OCI-LY7 (cell line): Measurements from ENCODE around the gene IPCEF1. TPM values are rescaled to one million over a fixed set of nuclear protein-coding genes. Genes with fewer than 3 reads are reported as not detected.
A peak's percentile ranks its signal among the peaks of the same experiment; 100 is the strongest.

Experiments used
- BruUV-seq: library from RNA; stranded (reverse); fragments of 400-500 nt; replicated peaks from 2 replicates; lab custom pipeline; 2021; lab: Mats Ljungman, UMichigan
- CTCF ChIA-PET: fragments of 300-600 bp; sonication (Branson Sonifier 250); formaldehyde crosslinking; loops from one replicate; lab custom pipeline; 2022; ENCODE audit warnings: antibody characterized with exemption; ENCODE audit not compliant: unreplicated experiment; lab: Charles Lee
- POLR2A ChIA-PET: fragments of 300-600 bp; sonication (Branson Sonifier 250); formaldehyde crosslinking; loops from one replicate; lab custom pipeline; 2022; ENCODE audit warnings: antibody characterized with exemption; lab: Charles Lee
- DNase-seq: peaks from one replicate; pipeline ENCODE4 v3.0.0-alpha.2; 2015; ENCODE audit warnings: low spot score
- H2AFZ ChIP-seq: fragments of 200-600 bp; sonication (generic), shearing (Covaris generic); 2 replicates; pipeline ENCODE4 v1.6.1; 2014; ENCODE audit warnings: mild to moderate bottlenecking, antibody characterized with exemption, low read length, moderate library complexity
- H3K27ac ChIP-seq: fragments of 200-600 bp; sonication (generic); 2 replicates; pipeline ENCODE4 v1.5.1; 2014; ENCODE audit warnings: mixed run types, low read depth, mild to moderate bottlenecking, moderate library complexity, low read length, inconsistent platforms; ENCODE audit not compliant: poor library complexity, severe bottlenecking
- H3K36me3 ChIP-seq: fragments of 200-600 bp; sonication (generic); 2 replicates; pipeline ENCODE4 v1.6.1; 2014; ENCODE audit warnings: mild to moderate bottlenecking, antibody characterized with exemption, low read length, moderate library complexity, mixed read lengths; ENCODE audit not compliant: insufficient read depth
- H3K4me1 ChIP-seq: fragments of 200-600 bp; sonication (generic); 2 replicates; pipeline ENCODE4 v1.5.1; 2014; ENCODE audit warnings: mild to moderate bottlenecking, low read length; ENCODE audit not compliant: insufficient read depth, poor library complexity, severe bottlenecking
- H3K4me2 ChIP-seq: fragments of 200-600 bp; sonication (generic); 2 replicates; pipeline ENCODE4 v1.6.1; 2014; ENCODE audit warnings: mild to moderate bottlenecking, low read length
- H3K4me3 ChIP-seq: fragments of 200-600 bp; sonication (generic); 2 replicates; pipeline ENCODE4 v1.5.1; 2014; ENCODE audit warnings: mild to moderate bottlenecking, low read depth, low read length; ENCODE audit not compliant: poor library complexity, severe bottlenecking
- H3K79me2 ChIP-seq: fragments of 200-600 bp; sonication (generic); 2 replicates; pipeline ENCODE4 v1.6.1; 2016; ENCODE audit warnings: low read depth, mild to moderate bottlenecking, low read length, moderate library complexity, mixed read lengths; ENCODE audit not compliant: insufficient read depth
- H3K9me2 ChIP-seq: fragments of 200-600 bp; sonication (generic); 2 replicates; pipeline ENCODE4 v1.6.1; 2016; ENCODE audit warnings: mild to moderate bottlenecking, low read length, mixed read lengths; ENCODE audit not compliant: insufficient read depth
- H3K9me3 ChIP-seq: fragments of 200-600 bp; sonication (generic); 2 replicates; pipeline ENCODE4 v1.6.1; 2014; ENCODE audit warnings: mild to moderate bottlenecking, mixed run types, low read length, mixed read lengths
- H4K20me1 ChIP-seq: fragments of 200-600 bp; sonication (generic); 2 replicates; pipeline ENCODE4 v1.6.1; 2014; ENCODE audit warnings: mild to moderate bottlenecking, antibody characterized with exemption, low read length, moderate library complexity, mixed read lengths; ENCODE audit not compliant: insufficient read depth
- CTCF ChIP-seq: fragments of 200-600 bp; sonication (generic); conservative IDR thresholded peaks from 2 replicates; pipeline ENCODE4 v1.5.1; 2014; ENCODE audit warnings: mild to moderate bottlenecking, antibody characterized with exemption, low read length, moderate library complexity, mixed read lengths
- EZH2phosphoT487 ChIP-seq: fragments of 200-600 bp; sonication (generic); IDR thresholded peaks from 2 replicates; pipeline ENCODE4 v1.6.1; 2018; ENCODE audit warnings: low read depth, borderline replicate concordance, mild to moderate bottlenecking, mixed run types, antibody characterized with exemption, low read length, moderate library complexity, mixed read lengths
- intact Hi-C: fragments of 100-400 bp; cut with micrococcal nuclease; formaldehyde crosslinking; loops from one replicate; pipeline ENCODE4 v1.10.0; 2022; ENCODE audit not compliant: unreplicated experiment
- total RNA-seq, 2 experiments: library from RNA; depleted of rRNA in 1 of 2; stranded (reverse); fragments of >200 nt in 1 of 2; shearing (Covaris generic) in 1 of 2; gene quantifications; 2 replicates each; pipeline ENCODE4 v1.2.3, GENCODE V29; 2014 to 2022

Gene IPCEF1
- total RNA-seq, 2 experiments from 2014 or later: not detected

- ChIA-PET POLR2A (interaction anchor here (0.8 kb wide), 1 partner anchor 9 kb away, joined by 4 read pairs; no protein-coding TSS in a partner anchor), CTCF (no interaction called here)
- H3K4me2 ChIP-seq: no peak overlapping the region
- no peaks in the 10 kb centered on the region for H3K4me1 ChIP-seq
- intact Hi-C loops: no loop called here
- no peak overlapping the region for H2AFZ ChIP-seq
- no peaks in the 10 kb centered on the region for H3K36me3 ChIP-seq
- H3K79me2 ChIP-seq: no peaks in the 10 kb centered on the region
- DNase-seq: no peak
- TF ChIP-seq CTCF: no peak
- TF ChIP-seq EZH2phosphoT487: no peak
- no peak overlapping the region for H3K27ac ChIP-seq
- H4K20me1 ChIP-seq: no peaks in the 10 kb centered on the region
- no peaks in the 10 kb centered on the region for H3K9me3 ChIP-seq
- no peak overlapping the region for H3K4me3 ChIP-seq
- no peaks in the 10 kb centered on the region for H3K9me2 ChIP-seq
- BruUV-seq: no TSS peak
Measured at GRCh38 chr6:154230910-154231595, 125.5 kb downstream of the IPCEF1 start.

DNA sequence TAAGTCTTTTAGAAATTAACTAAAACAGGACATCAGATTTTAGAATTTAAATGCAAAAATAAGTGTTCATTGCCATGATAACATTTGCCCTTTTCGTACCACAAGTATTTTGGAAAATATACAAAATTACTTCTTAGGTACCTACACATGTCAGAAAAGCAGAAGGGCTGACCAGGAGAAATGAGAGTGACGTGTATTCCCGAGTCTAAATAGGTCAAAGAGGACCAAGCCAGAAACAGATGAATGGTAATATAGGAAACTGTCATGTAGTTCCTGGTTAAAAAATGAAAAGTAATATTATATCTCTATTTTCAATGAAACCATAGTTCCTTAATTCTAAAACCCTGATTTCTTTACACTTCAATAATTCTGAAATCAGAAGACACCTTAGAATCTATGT lies 126.2 kb downstream of the IPCEF1 start:
- no TSS peak for BruUV-seq
- DNase-seq: no peak
- no peaks in the 10 kb centered on the region for H3K36me3 ChIP-seq
- H3K4me1 ChIP-seq: no peaks in the 10 kb centered on the region
- no peaks in the 10 kb centered on the region for H3K9me2 ChIP-seq
- ChIA-PET CTCF (no interaction called here), POLR2A (interaction anchor here (0.8 kb wide), 1 partner anchor 8 kb away, joined by 4 read pairs; no protein-coding TSS in a partner anchor)
- TF ChIP-seq EZH2phosphoT487 (no peak), CTCF (no peak)
- H3K27ac ChIP-seq: no peak overlapping the region
- H3K79me2 ChIP-seq: no peaks in the 10 kb centered on the region
- no peaks in the 10 kb centered on the region for H4K20me1 ChIP-seq
- H3K4me3 ChIP-seq: no peak overlapping the region
- H3K9me3 ChIP-seq: no peaks in the 10 kb centered on the region
- H2AFZ ChIP-seq: no peak overlapping the region
- intact Hi-C loops: no loop called here
- H3K4me2 ChIP-seq: no peak overlapping the region

DNA sequence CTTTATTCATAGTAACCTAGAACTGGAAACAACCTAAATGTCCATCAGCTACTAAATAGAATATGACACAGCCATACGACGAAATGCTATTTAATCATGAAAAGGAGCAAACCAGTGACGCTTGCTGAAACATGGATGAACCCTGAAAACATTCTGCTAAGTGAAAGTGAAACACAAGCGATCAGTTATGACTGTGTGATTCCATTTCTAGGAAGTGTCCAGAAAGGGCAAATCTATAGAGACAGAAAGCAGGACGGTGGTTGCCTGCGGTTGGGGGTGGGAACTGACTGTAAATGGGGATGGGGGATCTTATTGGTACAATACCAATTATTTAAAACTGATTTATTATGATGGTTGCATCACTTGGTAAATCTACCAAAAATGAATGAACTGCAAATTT lies 126.8 kb downstream of the IPCEF1 start:
- intact Hi-C loops: no loop called here
- no peaks in the 10 kb centered on the region for H3K9me3 ChIP-seq
- no peaks in the 10 kb centered on the region for H4K20me1 ChIP-seq
- CTCF ChIA-PET: interaction anchor here (0.6 kb wide), 1 partner anchor 127 kb away, joined by 3 read pairs; no protein-coding TSS in a partner anchor
- BruUV-seq: no TSS peak
- H3K36me3 ChIP-seq: no peaks in the 10 kb centered on the region
- H3K4me2 ChIP-seq: peak overlapping the region; percentile 26; the same call in 1 of the 2 replicates
- POLR2A ChIA-PET: no interaction called here
- H2AFZ ChIP-seq: 0 out of 2 replicates have a peak overlapping the region, but pooled peaks have one; percentile 18
- H3K4me1 ChIP-seq: no peaks in the 10 kb centered on the region
- H3K79me2 ChIP-seq: no peaks in the 10 kb centered on the region
- H3K4me3 ChIP-seq: no peak overlapping the region
- no peak overlapping the region for H3K27ac ChIP-seq
- DNase-seq: no peak
- no peaks in the 10 kb centered on the region for H3K9me2 ChIP-seq
- TF ChIP-seq EZH2phosphoT487 (no peak), CTCF (no peak)
